IPS-11a (cell line): ENCODE measurements around the gene OR8A1.

ENCODE experiments used
- H3K4me3 ChIP-seq: one replicate; pipeline ENCODE4 v1.5.1; 2013; ENCODE audit warnings: low read depth, low read length, control low read depth

OR8A1 gene

GRCh38 chr11:124569697-124570096, at the start of gene OR8A1:
TSS of gene OR8A1 (plus strand) at chr11:124569997. CDS start at chr11:124570120, 123 bp downstream.
- no peak within 1 kb of the TSS for H3K4me3 ChIP-seq

- H3K4me3 ChIP-seq = no peak overlapping the region
Measured at GRCh38 chr11:124520550-124520854, 49.3 kb upstream of the OR8A1 start.

GRCh38 chr11:124533626-124534025, 36.2 kb upstream of the OR8A1 start:
- H3K4me3 ChIP-seq = no peak overlapping the region

GRCh38 chr11:124534051-124534450, 35.7 kb upstream of the OR8A1 start:
- no peak overlapping the region for H3K4me3 ChIP-seq

GRCh38 chr11:124535552-124536232, 34.1 kb upstream of the OR8A1 start:
- H3K4me3 ChIP-seq = no peak overlapping the region

GRCh38 chr11:124536520-124536919, 33.3 kb upstream of the OR8A1 start:
- H3K4me3 ChIP-seq = no peak overlapping the region

- H3K4me3 ChIP-seq = no peak overlapping the region
Measured at GRCh38 chr11:124538019-124538418, 31.8 kb upstream of the OR8A1 start.

- H3K4me3 ChIP-seq = no peak overlapping the region
Measured at GRCh38 chr11:124541204-124541603, 28.6 kb upstream of the OR8A1 start.

- H3K4me3 ChIP-seq = no peak overlapping the region
Measured at GRCh38 chr11:124543145-124543544, 26.7 kb upstream of the OR8A1 start.

- no peak within 1 kb of the TSS for H3K4me3 ChIP-seq
Measured at GRCh38 chr11:124543554-124543953, 26.2 kb upstream of the OR8A1 start, which contains the start of gene OR8B12. TSS of gene OR8B12 (minus strand) at chr11:124543654. CDS start at chr11:124543654, 0 bp downstream.

- H3K4me3 ChIP-seq = no peak overlapping the region
Measured at GRCh38 chr11:124551189-124551588, 18.6 kb upstream of the OR8A1 start.

GRCh38 chr11:124551987-124552386, 17.8 kb upstream of the OR8A1 start:
- no peak overlapping the region for H3K4me3 ChIP-seq

GRCh38 chr11:124556828-124557227, 13.0 kb upstream of the OR8A1 start:
- no peak overlapping the region for H3K4me3 ChIP-seq

- no peak overlapping the region for H3K4me3 ChIP-seq
Measured at GRCh38 chr11:124570160-124570559, 363 bp downstream of the OR8A1 start.

GRCh38 chr11:124577716-124578427, 8.1 kb downstream of the OR8A1 start:
- H3K4me3 ChIP-seq = no peak overlapping the region

- H3K4me3 ChIP-seq = no peak overlapping the region
Measured at GRCh38 chr11:124578761-124579160, 9.0 kb downstream of the OR8A1 start.

GRCh38 chr11:124581817-124582216, 12.0 kb downstream of the OR8A1 start:
- H3K4me3 ChIP-seq = no peak overlapping the region

GRCh38 chr11:124582565-124582964, 12.8 kb downstream of the OR8A1 start:
- no peak overlapping the region for H3K4me3 ChIP-seq

- no peak overlapping the region for H3K4me3 ChIP-seq
Measured at GRCh38 chr11:124583781-124584180, 14.0 kb downstream of the OR8A1 start.

- H3K4me3 ChIP-seq = no peak overlapping the region
Measured at GRCh38 chr11:124584681-124585372, 15.0 kb downstream of the OR8A1 start.

- no peak overlapping the region for H3K4me3 ChIP-seq
Measured at GRCh38 chr11:124586238-124586860, 16.6 kb downstream of the OR8A1 start.
